Right ventricle myocardium superior (tissue), 1 donor: ENCODE measurements around the gene APBA1. TPM values are rescaled to one million over a fixed set of nuclear protein-coding genes. Genes with fewer than 3 reads are reported as not detected.
"Not testable (repeated sequence)": the region's sequence is repeated elsewhere in the genome, so short reads cannot be mapped to it uniquely, and the experiment has no call there.

Experiments
- ATAC-seq: fragments of 200-7000 bp; cut with Tn5 transposase; one replicate; pipeline ENCODE4 v1.9.1; 2020; ENCODE audit warnings: mild to moderate bottlenecking; ENCODE audit not compliant: poor library complexity
- DNase-seq: peaks from one replicate; pipeline ENCODE4 v3.0.0-alpha.2; 2020
- intact Hi-C: fragments of 100-400 bp; cut with DNase I; formaldehyde crosslinking; loops from one replicate; pipeline ENCODE4 v1.11.2; 2022
- total RNA-seq: library from RNA; stranded (reverse); fragmentation: NEBNext Ultra II Directional; extraction: Animal tissue kit (Norgen Biotek cat#: 25700); gene quantifications from one replicate; pipeline ENCODE4 v1.2.1, GENCODE V29; 2021
- donor health status: DM: no; HTN: yes; CAD: no; lungs with severe emphysema.

Gene APBA1
- total RNA-seq, 1 donor from 2014 or later, result 2.0 TPM

DNA sequence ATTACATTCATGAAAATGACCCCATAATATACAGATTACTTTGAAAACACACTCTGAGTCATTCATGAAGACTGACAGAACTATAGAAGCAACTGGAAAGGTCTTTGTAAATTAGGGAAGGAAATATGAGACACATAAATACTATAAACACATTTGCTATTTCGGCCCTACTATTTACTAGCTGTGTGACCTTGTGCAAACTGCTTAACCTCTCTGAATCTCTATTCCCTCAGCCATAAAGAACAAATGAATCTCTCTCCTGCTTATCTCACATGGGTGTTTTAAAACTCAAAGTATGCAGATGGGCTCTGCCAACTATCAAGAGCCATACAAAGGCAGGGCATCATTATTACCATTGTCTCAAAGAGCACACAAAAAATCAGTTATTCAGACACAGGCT is 52.9 kb downstream of the APBA1 start:
- no peak for ATAC-seq
- intact Hi-C loops, result no loop called here

DNA sequence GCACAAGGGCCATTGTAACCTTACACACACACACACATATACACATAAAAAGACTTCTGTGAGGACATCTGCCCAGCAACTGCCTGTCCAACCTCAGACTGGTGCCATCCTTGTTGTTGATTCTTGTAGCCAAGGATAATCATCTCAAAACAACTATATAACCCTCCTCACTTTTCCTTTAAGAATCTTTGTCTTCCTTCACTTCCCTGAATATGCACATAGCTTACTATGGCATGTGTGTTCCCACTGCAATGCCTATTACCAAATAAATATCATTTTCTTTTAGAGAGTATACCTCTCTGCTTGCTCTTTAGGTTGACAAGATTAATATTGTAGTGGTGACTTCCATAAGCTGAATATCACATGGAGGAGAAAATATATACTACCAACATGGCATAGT is 55.2 kb downstream of the APBA1 start:
- no peak for DNase-seq
- no peak for ATAC-seq
- intact Hi-C loops, result no loop called here

More for the DNA sequence above, 52.9 kb downstream of the APBA1 start:
- no peak for DNase-seq

DNA sequence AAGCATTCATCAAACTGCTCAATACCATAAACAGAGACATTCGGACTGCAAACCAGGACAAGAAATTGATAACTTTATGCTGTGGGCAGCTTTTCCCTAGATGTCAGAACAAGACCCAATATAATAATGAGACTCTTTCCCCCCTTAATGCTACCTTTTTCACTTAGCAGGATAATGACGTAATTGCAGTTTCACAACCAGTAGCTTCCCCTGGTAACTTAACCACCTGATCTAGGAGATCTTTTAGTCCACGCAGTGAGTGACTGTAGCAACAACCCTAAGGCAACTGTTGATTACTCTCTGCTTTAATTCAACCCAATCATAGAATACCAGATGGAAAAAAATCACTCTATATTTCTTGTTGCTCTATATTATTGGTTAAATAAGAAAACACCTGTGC is 56.3 kb downstream of the APBA1 start:
- no peak for ATAC-seq
- intact Hi-C loops, result no loop called here
- DNase-seq, result no peak

DNA sequence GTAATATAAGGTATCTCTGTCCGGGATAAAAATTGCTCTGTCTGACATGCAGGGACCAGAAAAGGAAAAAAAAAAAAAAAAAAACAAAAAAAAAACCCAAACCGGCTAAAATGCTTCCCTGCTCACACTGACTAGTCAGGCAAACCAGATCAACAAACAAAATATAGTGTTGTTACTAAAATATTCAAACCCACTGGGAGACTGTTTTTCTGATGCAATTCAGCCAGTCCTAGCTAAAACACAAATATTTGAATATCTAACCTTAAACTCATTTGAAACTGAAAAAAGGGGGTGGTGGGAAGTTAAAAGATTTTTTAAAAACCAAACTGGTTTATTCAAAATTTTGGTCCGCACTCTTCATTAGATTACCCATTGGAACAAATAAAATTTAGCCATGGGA is 61.0 kb downstream of the APBA1 start:
- no peak for DNase-seq
- intact Hi-C loops, result no loop called here
- no peak for ATAC-seq

DNA sequence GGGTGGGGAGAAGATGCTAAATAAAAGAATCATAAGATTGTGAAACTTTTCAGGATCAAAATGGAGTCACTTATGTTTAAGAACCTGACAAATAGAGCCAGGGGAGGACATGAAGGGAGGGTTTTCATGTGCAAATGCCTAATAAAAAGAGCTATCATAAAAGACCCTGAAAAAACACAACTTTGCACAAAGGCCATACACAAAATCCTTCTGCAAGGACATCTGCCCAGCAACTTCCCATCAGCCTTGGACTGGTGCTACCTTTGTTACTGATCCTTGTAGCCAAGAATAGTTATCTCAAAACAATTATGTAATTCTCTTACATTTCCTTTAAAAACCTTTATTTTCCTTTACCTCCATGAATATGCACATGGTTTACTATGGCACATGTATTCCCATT is 63.0 kb downstream of the APBA1 start:
- no peak for DNase-seq
- intact Hi-C loops, result no loop called here
- ATAC-seq, result no peak

DNA sequence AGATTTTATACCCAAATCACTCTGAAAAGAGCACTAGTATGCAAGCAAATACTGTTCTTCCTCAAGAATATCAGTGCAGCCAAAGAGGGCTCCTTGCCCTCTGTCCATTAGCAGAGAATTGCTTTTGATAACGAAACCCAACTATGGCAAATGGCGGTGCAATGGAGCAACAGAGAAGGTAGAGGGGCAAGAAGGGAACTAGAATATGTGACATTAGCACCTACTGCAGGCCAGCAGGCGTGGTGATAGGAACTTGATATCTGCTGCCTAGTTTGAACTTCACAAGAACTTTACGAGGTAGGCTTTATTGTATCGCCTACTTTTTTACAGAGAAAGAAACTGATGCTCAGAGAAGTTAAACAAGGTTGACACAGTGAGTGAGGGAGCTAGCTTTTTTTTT is 66.1 kb downstream of the APBA1 start:
- DNase-seq (no peak), ATAC-seq (no peak)
- intact Hi-C loops, result no loop called here

DNA sequence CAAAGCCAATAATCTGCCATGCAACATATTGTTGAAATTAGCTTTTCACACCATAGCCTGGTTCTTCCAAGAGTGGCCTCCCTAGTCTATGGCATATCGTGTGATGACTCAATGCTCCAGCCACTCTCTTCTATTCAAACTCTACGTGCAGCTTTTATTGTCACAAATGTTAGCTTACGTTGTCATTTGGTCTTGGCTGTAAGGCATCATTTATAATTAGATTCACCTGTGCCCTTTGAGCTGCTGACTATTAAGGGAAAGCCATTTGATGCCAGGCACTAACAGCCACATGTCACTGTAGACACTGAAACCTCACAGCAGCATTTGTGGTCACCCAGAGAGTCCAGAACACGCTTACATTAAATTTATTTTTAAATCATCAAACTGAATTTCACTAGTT is 66.8 kb downstream of the APBA1 start:
- intact Hi-C loops, result no loop called here
- no peak for DNase-seq
- no peak for ATAC-seq

DNA sequence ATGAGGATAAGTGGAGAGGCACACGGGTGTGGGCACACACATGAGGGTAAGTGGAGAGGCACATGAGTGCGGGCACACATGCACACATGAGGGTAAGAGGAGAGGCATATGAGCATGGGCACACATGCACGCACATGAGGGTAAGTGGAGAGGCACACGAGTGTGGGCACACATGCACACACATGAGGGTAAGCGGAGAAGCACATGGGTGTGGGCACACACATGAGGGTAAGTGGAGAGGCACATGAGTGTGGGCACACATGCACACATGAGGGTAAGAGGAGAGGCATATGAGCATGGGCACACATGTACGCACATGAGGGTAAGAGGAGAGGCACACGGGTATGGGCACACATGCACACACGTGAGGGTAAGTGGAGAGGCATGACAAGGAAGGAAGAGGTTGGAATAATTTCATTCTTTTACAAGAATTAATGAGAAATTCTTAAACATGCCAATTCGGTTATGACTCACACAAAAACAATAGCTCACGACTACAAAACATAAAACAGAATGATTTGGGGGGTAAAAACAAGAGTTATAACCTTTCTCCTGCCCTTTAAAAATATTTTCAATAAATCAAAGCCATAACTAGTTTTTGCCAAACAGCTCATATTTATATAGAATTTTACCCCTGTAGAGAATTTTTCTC is 67.5 kb downstream of the APBA1 start:
- DNase-seq (no peak), ATAC-seq (no peak)
- intact Hi-C loops, result no loop called here

DNA sequence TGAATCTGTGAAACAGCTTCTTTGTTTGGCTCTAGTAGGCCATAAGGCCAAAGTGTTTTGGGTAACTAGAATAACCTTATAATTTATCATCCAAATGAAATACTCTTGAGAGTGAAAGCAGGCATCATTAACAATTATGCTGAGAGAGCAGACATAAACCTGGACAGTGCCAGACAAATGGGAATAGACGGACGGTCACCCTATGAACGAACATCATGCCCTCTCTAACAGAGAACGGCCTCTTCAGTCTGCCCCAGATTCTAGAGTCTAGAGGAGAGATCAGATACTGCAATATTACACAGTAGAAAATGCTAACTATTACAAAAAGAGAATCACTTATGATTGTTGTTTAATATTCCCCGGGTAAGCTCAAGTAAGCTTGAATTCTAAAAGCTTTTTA is 68.5 kb downstream of the APBA1 start:
- no peak for ATAC-seq
- intact Hi-C loops, result no loop called here
- DNase-seq, result no peak

DNA sequence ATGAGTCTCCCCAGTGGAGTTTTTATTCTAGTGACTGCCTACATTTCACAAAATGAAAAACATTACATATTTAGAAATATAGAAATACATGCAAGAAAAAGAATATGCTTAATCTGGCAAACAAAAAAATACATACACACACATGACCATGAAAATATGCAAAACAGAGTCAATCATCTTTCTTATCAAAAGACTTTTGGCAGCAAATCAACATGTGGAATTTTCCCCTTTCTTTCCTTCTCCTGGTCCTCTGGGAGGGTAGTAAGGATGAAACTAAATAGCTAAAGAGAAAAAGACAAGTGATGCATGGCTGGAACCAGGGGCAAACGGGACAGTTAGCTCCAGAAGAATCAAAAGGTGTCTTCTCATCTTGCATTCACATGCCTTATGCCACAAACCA is 69.4 kb downstream of the APBA1 start:
- DNase-seq (no peak), ATAC-seq (no peak)
- intact Hi-C loops, result no loop called here

DNA sequence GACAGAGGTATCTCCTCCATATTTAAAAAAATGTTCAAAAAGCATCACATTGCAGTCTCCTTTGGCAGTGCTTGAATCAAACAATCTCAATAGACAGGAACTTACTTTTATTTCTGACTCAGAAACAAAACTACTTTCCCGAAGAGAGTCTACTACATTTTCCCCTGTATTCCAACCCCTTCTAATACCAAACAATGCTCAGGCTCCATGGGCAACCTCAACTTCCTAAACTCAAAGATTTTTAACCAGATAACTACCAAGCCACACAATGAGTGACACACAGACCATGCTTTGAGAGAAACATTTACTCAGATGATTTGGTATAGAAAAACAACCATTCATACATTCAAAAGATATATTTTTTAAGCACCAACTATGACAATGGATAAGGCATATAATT is 70.5 kb downstream of the APBA1 start:
- intact Hi-C loops, result no loop called here
- ATAC-seq, result no peak
- no peak for DNase-seq

DNA sequence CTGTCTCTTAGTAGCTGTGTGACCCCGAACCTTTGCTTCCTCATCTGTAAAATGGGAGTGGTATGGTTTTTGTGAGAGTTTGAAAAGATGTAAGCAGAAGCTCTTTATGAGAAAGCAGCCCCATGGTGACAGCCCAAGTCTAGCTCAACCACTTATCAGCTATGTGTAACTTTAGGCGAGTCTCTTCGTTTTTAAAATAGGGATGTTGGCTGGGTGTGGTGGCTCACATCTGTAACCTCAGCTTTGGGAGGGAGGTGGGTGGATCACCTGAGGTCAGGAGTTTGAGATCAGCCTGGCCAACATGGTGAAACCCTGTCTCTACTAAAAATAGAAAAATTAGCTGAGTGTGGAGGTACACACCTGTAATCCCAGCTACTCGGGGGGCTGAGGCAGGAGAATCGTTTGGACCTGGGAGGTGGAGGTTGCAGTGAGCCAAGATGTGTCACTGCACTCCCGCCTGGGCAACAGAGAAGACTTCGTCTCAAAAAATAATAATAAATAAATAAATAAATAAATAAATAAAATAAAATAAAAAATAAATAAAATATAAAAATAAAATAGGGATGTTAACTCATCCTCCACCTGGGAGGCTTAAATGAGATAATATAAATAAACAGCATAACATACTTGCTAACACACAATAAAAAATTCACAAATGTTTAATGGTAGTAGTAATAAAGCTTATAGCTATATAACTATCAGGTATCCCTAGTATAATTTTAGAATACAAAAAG is 71.7 kb downstream of the APBA1 start:
- intact Hi-C loops, result no loop called here
- no peak for DNase-seq
- no peak for ATAC-seq

DNA sequence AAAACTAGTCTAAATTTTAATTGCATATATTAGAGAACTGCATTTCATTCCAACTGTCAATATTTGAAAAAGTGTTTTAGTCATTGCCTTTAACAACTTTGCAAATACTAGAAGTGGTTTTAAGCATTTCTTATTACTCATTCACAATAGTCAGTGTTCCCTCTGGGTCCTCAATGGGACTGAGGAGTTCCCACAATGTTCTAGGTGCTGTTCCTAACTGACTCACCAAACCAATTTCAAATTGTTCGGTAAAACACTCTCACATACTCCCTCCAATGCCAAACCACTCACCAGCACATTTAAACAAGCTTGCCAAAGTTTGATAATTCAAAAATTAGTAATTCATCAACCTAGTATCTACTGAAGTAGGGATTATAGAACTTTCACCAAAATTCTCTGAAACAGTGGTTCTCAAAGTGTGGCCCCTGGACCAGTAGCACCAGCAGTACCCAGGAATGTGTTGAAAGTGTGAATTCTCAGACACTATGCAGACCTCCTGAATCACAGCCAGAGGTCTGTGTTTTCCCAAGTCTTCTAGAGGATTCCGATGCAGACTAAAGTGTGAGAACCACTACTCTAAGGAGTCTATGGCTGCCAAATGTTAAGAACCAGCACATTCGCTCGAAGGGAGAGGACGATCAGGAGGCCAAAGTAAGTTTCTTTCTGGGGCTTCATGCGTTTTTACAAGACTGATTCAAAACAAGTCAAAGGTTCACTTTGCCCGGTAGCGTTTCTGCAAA is 72.8 kb downstream of the APBA1 start:
- no peak for DNase-seq
- intact Hi-C loops, result no loop called here
- peak; percentile 59 for ATAC-seq

DNA sequence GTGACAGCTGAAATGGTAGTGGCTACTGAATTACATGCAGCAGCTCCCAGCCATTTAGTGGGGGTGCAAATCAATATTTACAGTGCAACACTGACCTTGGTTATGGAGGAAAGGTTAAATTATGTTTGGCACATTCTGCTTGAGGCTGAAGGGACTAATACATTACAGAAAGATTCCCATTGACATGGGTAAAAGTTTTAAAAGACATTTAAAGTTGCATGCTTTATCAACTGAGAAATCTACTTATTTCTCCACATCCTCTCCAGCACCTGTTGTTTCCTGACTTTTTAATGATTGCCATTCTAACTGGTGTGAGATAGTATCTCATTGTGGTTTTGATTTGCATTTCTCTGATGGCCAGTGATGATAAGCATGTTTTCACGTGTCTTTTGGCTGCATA is 75.3 kb downstream of the APBA1 start:
- intact Hi-C loops, ATAC-seq, DNase-seq: not testable (repeated sequence)

DNA sequence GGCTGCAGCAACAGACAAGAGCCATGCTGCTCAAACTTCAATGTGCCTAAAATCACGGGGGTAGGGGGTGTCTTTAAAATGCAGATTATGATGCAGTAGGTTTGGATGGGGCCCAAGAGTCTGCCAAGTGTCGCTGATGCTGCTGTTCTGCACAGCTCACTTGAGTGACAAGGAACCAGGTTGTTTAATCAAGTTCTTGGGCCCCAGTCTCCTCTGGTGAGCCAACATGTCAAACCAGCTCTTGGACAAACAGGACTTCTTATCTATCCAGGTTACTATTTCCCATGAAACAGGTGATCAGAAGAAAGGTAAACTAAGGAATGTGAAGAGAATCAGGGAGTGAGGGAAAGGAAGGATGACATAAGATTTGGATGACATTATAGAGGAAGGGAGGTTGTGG is 78.0 kb downstream of the APBA1 start:
- ATAC-seq, result no peak
- DNase-seq, result no peak
- intact Hi-C loops, result no loop called here

DNA sequence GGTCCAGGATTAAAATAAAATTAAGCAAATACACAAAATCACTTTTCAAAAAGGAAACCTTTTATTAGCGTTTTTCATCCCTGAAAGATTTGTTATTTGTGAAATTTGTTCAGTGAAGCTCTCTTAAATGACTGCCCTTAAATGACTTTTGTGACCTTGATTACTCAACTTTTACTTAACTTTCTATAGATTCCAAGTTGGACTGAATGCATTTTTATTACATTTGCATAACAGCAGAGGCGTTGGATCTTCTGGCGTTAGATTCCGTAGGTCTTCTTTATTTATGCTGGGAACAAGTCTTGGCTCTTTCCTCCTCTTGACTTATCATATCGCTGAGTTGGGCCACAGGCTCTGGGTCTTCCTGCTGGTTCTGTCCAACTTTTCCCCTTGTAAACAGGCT is 78.4 kb downstream of the APBA1 start:
- no peak for ATAC-seq
- DNase-seq, result no peak
- intact Hi-C loops, result no loop called here

DNA sequence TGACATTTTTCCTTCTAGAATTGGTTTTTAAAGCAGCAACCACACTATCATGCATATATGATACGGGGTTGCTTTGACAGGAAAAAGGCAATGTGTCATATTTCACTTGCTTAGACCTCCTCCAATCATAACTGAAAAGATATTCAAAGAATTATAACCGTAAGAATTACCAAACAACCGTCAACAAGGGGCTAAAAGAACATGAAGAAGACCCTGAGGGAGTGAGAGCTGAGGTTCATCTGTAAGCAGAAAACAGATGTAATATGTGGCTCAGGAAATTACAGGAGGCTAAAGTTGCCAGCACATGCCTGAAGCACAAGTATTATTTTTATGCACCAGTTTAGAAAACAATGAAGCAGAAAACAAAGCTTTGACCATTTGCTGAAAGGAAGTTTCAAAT is 78.9 kb downstream of the APBA1 start:
- ATAC-seq (no peak), DNase-seq (no peak)
- intact Hi-C loops, result no loop called here

DNA sequence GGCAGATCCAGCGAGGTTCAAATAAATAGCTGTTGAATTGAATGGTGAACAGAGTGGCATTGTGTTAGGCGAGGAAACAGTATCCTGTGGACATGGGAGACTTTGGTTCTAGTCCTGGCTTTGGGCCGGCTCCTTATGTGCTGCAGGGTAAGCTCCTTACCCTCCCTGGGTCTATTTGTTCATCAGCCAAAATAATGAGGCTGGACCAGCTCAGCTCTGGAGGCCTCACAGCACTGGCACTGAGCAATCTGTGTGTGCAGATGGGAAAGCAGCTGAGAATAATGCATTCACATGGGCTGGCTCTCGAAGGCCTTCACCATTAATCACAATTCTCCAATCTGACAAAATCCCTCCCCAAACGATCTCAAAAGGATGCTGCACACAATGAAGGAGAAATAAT is 81.9 kb downstream of the APBA1 start:
- no peak for ATAC-seq
- DNase-seq, result no peak
- intact Hi-C loops, result no loop called here

DNA sequence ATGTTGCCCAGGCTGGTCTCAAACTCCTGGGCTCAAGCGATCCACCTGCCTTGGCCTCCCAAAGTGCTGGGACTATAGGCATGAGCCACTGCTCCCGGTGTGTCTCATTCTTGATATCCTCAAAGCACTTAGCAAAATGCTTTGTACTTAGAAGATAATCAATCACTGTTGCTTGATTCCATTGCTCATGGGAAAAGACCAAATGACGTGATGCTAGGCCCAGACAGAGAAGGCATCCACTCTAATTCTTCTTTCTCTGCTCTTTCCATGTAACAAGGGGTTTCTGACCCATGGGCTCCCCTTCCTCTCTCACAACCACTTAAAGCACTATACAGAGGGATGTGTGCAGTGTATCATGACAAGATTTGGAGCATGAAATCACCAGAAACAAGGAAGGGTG is 83.0 kb downstream of the APBA1 start:
- ATAC-seq, result no peak
- intact Hi-C loops, result no loop called here
- DNase-seq, result no peak

DNA sequence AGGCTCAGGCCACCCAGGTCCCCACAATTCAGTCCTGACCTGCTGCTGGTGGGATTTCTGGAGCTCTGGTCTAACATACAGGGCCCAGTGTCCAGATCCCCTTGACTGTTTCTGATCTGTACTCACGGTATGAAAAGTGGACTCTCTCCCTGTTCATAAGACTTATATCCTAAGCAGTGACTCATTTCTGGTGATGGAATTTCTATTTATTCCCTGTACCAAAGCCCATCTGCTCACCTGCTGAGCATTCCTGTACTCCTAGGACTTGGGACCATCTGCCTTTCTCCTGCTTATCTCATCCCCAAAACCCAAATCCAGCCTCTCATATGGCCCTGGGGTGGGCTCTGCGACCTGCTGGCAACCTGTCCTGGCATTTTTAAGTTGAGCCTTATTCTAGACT is 86.6 kb downstream of the APBA1 start:
- ATAC-seq (no peak), DNase-seq (no peak)
- intact Hi-C loops, result no loop called here
